Pons (tissue), 1 donor: Measurements from ENCODE around the gene MTRR.

Experiments used
- DNase-seq: peaks from one replicate; pipeline ENCODE4 v3.0.0-alpha.2; 2016; ENCODE audit warnings: low spot score

MTRR gene

GRCh38 chr5:7868773-7869473 is at the start of gene MTRR, which contains the start of gene FASTKD3:
Gene MTRR, plus strand, starts transcription at chr5:7869148. Its CDS starts 1,647 bp downstream, at chr5:7870795.
Gene FASTKD3, minus strand, starts transcription at chr5:7869031. Its CDS starts 948 bp downstream, at chr5:7868083.
- peak; percentile 92 for DNase-seq

- no peak for DNase-seq
Measured at GRCh38 chr5:7822449-7822848, 46.5 kb upstream of the MTRR start.

GRCh38 chr5:7823594-7823993 is 45.4 kb upstream of the MTRR start:
- DNase-seq = no peak

DNA sequence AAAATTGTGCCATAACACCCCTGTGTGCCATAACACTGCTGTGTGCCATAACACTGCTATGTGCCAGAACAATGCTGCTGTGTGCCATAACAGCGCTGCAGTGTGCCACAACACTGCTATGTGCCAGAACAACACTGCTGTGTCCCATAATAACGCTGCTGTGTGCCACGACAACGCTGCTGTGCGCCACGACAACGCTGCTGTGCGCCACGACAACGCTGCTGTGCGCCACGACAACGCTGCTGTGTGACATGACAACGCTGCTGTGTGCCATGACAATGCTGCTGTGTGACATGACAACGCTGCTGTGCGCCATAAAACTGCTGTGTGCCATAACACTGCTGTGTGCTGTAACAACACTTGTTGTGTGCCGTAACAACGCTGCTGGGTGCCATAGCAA is 44.0 kb upstream of the MTRR start:
- DNase-seq = no peak

DNA sequence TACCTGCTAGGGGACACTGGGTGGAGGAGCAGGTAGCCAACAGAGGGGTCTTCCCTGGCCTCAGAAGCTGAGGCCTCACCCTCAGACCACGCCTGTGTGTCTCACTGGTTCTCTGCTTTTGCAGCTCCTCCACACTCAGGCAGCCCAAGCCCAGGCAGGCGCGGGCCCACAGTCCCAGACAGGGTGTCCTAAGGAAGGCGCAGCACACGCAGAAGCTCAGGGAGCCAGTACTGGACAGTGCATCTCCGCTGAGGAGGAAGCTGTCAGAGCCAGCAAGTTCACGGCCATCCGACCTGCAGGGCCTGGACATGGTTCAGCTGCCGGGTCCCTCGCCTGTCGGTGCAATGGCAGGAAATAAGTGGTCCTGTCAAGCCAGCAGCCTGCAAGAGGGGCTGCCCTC is 43.3 kb upstream of the MTRR start:
- no peak for DNase-seq

- no peak for DNase-seq
Measured at GRCh38 chr5:7827610-7828009, 41.3 kb upstream of the MTRR start.

- no peak for DNase-seq
Measured at GRCh38 chr5:7828269-7828668, 40.7 kb upstream of the MTRR start.

GRCh38 chr5:7834982-7835381 is 34.0 kb upstream of the MTRR start:
- no peak for DNase-seq

- DNase-seq = no peak
Measured at GRCh38 chr5:7837403-7837802, 31.5 kb upstream of the MTRR start.

DNA sequence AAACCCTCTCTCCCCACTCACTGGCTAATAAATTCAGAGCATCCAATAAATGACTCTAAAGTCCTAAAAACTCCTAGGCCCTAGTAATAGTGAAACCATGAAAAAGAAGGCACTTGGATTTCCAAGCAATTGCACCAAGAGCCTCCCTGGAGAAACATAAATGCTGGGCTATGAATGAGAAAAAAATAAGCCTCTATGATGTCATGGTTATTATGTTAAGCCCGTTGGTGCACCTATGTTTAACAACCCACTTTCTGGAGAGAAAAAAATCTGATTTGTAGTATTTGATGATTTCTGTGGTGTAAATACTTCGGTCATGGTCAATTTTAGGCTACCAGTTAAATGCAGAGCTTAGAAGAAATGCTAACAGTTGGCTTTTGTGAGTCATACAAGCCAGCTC is 26.4 kb upstream of the MTRR start:
- DNase-seq = no peak

DNA sequence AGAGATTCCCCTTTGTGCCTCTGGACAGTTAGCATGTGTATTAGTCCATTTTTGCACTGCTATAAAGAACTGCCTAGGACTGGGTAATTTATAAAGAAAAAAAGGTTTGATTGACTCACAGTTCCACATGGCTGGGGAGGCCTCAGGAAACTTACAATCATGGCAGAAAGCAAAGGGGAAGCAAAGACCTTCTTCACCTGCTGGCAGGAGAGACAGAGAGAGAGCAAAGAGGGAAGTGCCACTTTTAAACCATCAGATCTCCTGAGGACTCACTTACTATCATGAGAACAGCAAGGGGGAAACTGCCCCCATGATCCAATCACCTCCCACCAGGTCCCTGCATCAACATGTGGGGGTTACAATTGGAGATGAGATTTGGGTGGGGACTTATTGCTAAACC is 24.0 kb upstream of the MTRR start:
- DNase-seq = no peak

DNA sequence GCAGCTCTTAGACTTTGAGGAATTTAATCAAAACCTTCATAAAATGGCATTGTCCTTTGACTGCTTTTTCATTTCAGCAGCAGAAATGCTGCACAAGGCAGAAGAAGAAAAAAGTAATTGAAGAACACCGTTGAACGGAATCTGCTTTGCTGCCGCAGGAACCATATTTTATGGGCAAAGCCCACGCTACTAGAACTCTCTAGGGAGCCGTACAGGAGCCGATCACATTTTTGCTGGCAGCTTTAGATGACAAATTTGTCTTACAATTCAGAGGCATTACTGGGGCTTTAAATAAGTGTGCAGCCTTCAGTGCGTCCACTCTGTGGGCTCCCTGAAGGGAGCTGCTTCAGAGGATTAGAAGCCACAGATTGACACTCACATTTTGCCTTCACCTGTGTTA is 23.4 kb upstream of the MTRR start:
- DNase-seq = no peak

GRCh38 chr5:7846327-7846726 is 22.6 kb upstream of the MTRR start:
- no peak for DNase-seq

- no peak for DNase-seq
Measured at GRCh38 chr5:7848296-7848695, 20.7 kb upstream of the MTRR start.

GRCh38 chr5:7849681-7850394 is 19.1 kb upstream of the MTRR start:
- no peak for DNase-seq

GRCh38 chr5:7850395-7851239 is 18.3 kb upstream of the MTRR start, which contains the start of gene CFAP90:
Gene CFAP90, minus strand, starts transcription at chr5:7851133. Its CDS starts 112 bp downstream, at chr5:7851021.
- no peak for DNase-seq

- DNase-seq = no peak
Measured at GRCh38 chr5:7851240-7851592, 17.7 kb upstream of the MTRR start.

DNA sequence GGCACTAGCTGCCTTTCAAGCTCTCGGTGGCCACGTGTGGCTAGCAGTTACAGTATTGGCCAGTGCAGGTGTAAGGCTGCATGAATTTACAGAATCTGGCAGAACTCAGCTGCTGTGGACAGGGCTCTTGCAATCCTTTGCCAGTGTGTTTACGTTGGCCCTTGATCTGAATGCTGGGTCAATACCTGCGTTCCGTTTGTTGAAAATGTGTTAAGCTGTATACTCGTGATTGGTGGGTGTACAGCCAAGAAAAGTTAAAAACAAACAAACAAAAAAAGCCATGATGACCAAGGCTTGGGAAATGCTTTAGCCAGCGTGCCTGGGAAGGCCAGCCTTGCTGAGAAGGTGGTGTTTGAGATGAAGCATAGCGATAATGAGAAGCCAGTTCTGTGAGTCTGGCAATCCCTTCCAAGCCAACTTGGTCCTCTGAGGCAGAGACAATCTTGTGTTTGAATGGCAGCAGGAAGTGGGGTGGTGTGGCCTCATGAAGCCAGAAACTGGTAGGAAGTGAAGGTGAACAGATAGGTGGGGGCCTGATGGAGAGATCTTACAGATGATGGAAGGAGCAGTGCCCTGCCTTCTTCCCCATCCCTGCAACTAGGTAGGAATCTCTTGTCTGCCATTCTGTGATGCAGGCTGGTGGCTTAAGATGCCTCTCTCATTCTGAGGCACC is 17.2 kb upstream of the MTRR start:
- DNase-seq = no peak

DNA sequence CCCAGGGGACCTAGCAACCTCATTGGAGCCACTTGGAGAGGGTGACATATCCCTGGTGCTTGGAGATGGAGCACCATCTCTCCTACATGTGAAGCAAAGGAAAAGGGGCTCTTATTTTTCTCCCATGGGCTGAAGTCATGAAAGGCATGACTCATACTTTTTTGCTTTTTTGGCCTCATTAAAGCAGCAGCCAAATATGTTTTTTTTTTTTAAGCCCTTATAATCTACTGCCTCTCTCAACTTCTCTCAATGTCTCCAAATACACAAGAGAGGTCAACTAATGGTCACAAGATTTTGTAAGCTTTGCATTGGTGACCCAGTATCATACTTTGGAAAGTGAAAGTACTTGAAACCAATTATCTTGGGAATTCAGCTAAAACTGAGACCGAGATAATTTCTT is 16.4 kb upstream of the MTRR start:
- no peak for DNase-seq

GRCh38 chr5:7852988-7853387 is 16.0 kb upstream of the MTRR start:
- DNase-seq = no peak

DNA sequence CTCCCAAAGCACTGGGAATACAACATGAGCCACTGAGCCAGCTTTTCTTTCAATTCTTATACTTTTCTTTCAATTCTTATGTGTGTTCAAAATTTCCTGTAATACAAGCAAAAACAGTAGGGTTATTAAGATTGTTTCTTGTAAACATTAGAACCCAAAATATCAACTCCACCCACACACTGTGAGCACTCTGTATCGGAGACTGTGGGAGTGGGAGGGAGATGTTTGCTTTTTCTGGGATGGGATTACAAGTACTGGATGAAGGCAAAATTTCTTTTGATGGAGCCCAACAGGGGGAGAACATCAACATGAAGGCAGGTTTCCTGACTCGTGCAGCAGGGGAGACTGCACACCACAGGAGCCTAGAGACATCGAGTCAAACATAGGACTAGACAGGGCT is 13.3 kb upstream of the MTRR start:
- no peak for DNase-seq

- DNase-seq = peak; percentile 73
Measured at GRCh38 chr5:7856855-7857254, 12.1 kb upstream of the MTRR start.
